Measurements from ENCODE around the gene IHH. TPM values are rescaled to one million over a fixed set of nuclear protein-coding genes. Genes with fewer than 3 reads are reported as not detected.

The IHH gene
- total and polyA plus RNA-seq, 8 donors = 0.58 to 59.1 (median 11.2) TPM

DNA sequence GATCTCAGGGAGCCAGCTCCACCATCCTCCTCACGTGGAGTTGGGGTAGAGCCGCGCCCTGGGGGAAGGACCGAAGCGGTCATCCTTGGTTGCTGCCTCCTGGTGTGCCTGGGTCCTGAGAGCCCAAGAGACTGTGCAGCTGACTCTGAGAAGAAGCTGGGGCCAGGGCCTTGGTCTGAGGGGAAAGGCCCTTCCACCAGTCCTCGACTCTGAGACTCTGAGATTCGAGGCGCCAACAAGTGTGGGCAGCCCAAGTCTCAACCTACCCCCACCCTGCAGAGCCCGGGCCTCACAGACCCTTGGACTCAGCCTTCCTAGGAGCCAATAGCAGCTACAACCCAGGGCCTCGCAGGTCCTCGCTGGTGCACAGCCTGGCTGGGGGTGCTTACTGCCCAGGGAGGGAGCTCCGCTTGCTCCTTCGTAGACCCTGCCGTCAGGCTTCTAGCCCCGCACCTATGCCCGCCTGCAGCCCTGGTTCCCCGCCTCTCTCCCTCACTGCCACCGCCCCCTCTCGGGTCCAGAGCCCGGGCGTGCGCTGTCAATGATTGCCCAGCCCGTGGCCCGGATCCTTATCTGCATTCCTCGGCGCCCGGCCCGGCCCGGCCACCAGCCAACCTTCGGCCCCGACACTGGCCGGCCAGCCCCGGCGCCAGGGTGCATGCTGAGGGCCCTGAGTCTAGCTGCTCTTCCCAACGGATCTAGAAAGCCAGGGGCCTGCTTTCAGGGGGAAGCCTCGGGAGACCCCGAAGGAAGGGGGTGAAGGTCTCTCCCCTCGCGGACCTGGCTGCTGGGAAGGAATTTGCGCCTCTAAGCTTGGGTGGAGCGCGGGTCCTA is 2.0 kb downstream of the IHH start:
- Histone ChIP-seq H3K27ac (peak overlapping the region; percentile 69 to 85 (median 73)), H3K9me3 (no peaks in the 10 kb centered on the region), H3K4me1 (peaks cover 41 to 55% (median 53%) of the 10 kb centered on the region in 4 donors), H3K36me3 (peaks cover 0 to 23% (median 12%) of the 10 kb centered on the region in 4 donors), H3K4me3 (peak overlapping the region; percentile 46 to 61 (median 56)), H3K27me3 (peaks cover 15 to 100% (median 55%) of the 10 kb centered on the region in 3 donors)
- TF ChIP-seq POLR2AphosphoS5 (IDR thresholded peaks at IDR 0.05) (peak in 2 of 3 donors; percentile 20 to 45), POLR2A (IDR thresholded peaks at IDR 0.05) (no peak), EP300 (IDR thresholded peaks at IDR 0.05) (no peak)
- TF ChIP-seq, protein P1, sequence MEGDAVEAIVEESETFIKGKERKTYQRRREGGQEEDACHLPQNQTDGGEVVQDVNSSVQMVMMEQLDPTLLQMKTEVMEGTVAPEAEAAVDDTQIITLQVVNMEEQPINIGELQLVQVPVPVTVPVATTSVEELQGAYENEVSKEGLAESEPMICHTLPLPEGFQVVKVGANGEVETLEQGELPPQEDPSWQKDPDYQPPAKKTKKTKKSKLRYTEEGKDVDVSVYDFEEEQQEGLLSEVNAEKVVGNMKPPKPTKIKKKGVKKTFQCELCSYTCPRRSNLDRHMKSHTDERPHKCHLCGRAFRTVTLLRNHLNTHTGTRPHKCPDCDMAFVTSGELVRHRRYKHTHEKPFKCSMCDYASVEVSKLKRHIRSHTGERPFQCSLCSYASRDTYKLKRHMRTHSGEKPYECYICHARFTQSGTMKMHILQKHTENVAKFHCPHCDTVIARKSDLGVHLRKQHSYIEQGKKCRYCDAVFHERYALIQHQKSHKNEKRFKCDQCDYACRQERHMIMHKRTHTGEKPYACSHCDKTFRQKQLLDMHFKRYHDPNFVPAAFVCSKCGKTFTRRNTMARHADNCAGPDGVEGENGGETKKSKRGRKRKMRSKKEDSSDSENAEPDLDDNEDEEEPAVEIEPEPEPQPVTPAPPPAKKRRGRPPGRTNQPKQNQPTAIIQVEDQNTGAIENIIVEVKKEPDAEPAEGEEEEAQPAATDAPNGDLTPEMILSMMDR (IDR thresholded peaks at IDR 0.05) = no peak
- WGBS, 5 donors = 3 to 6% (median 4%) methylated on average over 20 to 42 of the region's 42 CpGs
- peak; percentile 71 to 94 for DNase-seq
- intact Hi-C loops (cut with DNase I; ENCODE audit: low total_unique reads) = loop anchor here (5.0 kb wide), 1 partner anchor 99 kb away; no protein-coding TSS in a partner anchor

DNA sequence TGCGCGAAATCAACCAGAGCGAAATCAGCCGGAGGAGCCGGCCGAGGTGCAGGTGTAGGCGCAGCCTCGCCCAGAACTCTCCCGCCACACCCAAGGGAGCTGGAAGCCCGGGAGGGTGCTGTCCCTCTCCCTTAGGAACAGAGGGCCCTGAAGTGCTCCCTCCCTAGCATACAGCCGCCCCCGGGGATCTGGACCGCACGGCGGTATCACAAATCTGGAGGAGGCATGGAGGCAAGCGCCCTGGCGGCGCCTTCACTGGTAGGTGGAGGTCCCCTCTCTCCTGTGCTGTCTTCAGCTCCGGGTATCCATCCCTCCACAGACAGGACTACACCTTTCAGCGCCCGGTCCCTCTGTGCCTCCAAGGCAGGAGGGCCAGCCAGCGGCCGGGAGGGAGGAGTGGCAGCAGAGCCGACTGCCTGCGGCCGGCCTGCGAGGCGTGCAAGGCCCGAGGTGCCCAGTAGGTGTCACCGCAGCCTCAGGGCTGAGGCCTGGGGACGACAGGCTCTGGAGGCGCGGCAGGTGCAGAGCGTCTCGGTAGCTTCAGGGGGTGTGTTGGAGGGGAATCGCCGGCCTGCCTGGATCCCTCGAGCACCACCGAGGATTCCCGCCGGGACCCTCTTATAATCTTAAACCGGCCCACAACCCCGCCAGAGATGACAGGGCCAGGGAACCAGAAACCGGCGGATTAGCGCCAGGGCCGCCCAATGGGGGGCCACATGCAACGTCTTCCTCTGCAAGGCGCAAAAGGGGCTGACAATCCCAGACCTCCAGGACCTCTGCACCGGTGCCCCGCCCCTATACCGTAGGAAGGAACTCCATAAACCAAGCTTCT is 2.8 kb downstream of the IHH start:
- peak overlapping the region in 2 of 5 donors; percentile 24 to 85 for H3K27ac ChIP-seq
- WGBS, 5 donors = 3 to 6% (median 4%) methylated on average over 26 to 52 of the region's 52 CpGs
- intact Hi-C loops (cut with DNase I; ENCODE audit: low total_unique reads) = loop anchor here (5.0 kb wide), 1 partner anchor 99 kb away; no protein-coding TSS in a partner anchor
- peaks cover 0 to 23% (median 12%) of the 10 kb centered on the region in 4 donors for H3K36me3 ChIP-seq
- TF ChIP-seq EP300 (IDR thresholded peaks at IDR 0.05) (no peak), POLR2A (IDR thresholded peaks at IDR 0.05) (no peak), POLR2AphosphoS5 (IDR thresholded peaks at IDR 0.05) (peak in 2 of 3 donors; percentile 18 to 75)
- TF ChIP-seq, protein P1 (IDR thresholded peaks at IDR 0.05) = peak in 5 of 7 experiments; percentile 90 to 96 (median 92)
- peak; percentile 87 to 93 for DNase-seq
- no peaks in the 10 kb centered on the region for H3K9me3 ChIP-seq
- H3K4me3 ChIP-seq = peak overlapping the region; percentile 46 to 61 (median 56)
- peaks cover 41 to 55% (median 53%) of the 10 kb centered on the region in 4 donors for H3K4me1 ChIP-seq
- H3K27me3 ChIP-seq = peaks cover 15 to 91% (median 55%) of the 10 kb centered on the region in 3 donors

- peaks cover 41 to 55% (median 53%) of the 10 kb centered on the region in 4 donors for H3K4me1 ChIP-seq
- peak in 1 of 2 donors; percentile 23 for DNase-seq
- H3K4me3 ChIP-seq = peak overlapping the region; percentile 19 to 61 (median 56)
- no peaks in the 10 kb centered on the region for H3K9me3 ChIP-seq
- H3K36me3 ChIP-seq = peaks cover 0 to 23% (median 12%) of the 10 kb centered on the region in 4 donors
- no peak overlapping the region for H3K27ac ChIP-seq
- WGBS, 5 donors = 7 to 19% (median 16%) methylated on average over 19 to 40 of the region's 40 CpGs
- TF ChIP-seq, protein P1 (IDR thresholded peaks at IDR 0.05) = no peak
- TF ChIP-seq POLR2AphosphoS5 (IDR thresholded peaks at IDR 0.05) (no peak), EP300 (IDR thresholded peaks at IDR 0.05) (no peak), POLR2A (IDR thresholded peaks at IDR 0.05) (no peak)
- peaks cover 15 to 88% (median 55%) of the 10 kb centered on the region in 3 donors for H3K27me3 ChIP-seq
- intact Hi-C loops (cut with DNase I; ENCODE audit: low total_unique reads) = loop anchor here (5.0 kb wide), 1 partner anchor 100 kb away; no protein-coding TSS in a partner anchor
Measured at GRCh38 chr2:219056896-219057708, 3.6 kb downstream of the IHH start.

Measured in stomach (tissue), 9 donors.